BJ (cell line): ENCODE measurements around the gene TLX3. TPM values are rescaled to one million over a fixed set of nuclear protein-coding genes. Genes with fewer than 3 reads are reported as not detected.

Experiments used
- CTCF ChIA-PET: fragments of 350-600 bp; formaldehyde crosslinking; extraction: SDS; loops from one replicate; lab custom pipeline; 2021; ENCODE audit warnings: antibody characterized with exemption, inconsistent platforms; lab: Yijun Ruan, JAX
- POLR2A ChIA-PET: fragments of 300-600 bp; sonication (Branson Sonifier 250); formaldehyde crosslinking; extraction: SDS; loops from one replicate; lab custom pipeline; 2021; ENCODE audit warnings: antibody characterized with exemption; lab: Charles Lee
- DNase-seq: peaks from one replicate; pipeline ENCODE4 v3.0.0-alpha.2; 2011; ENCODE audit warnings: low read depth
- H3K27me3 ChIP-seq: 2 replicates; pipeline ENCODE4 v1.6.0; 2011; ENCODE audit warnings: low read length; ENCODE audit not compliant: control insufficient read depth, insufficient read depth
- H3K36me3 ChIP-seq: 2 replicates; pipeline ENCODE4 v1.5.1; 2011; ENCODE audit warnings: low read length; ENCODE audit not compliant: control insufficient read depth, insufficient read depth
- H3K4me3 ChIP-seq: 2 replicates; pipeline ENCODE4 v1.5.1; 2011; ENCODE audit warnings: low read depth, mild to moderate bottlenecking, control low read depth, low read length
- polyA plus RNA-seq: library from polyadenylated mRNA; depleted of rRNA; stranded (reverse); fragments of >200 nt; gene quantifications from 2 replicates; pipeline ENCODE4 v1.2.3, GENCODE V29; 2011
- TF ChIP-seq, protein P1 (sequence below): IDR thresholded peaks from 2 replicates; pipeline ENCODE4 v1.5.1; 2011; ENCODE audit warnings: low read depth, mild to moderate bottlenecking, control low read depth, inconsistent platforms, low read length, moderate library complexity; ENCODE audit not compliant: insufficient read depth

Gene TLX3
- polyA plus RNA-seq, 1 experiment: not detected

DNA sequence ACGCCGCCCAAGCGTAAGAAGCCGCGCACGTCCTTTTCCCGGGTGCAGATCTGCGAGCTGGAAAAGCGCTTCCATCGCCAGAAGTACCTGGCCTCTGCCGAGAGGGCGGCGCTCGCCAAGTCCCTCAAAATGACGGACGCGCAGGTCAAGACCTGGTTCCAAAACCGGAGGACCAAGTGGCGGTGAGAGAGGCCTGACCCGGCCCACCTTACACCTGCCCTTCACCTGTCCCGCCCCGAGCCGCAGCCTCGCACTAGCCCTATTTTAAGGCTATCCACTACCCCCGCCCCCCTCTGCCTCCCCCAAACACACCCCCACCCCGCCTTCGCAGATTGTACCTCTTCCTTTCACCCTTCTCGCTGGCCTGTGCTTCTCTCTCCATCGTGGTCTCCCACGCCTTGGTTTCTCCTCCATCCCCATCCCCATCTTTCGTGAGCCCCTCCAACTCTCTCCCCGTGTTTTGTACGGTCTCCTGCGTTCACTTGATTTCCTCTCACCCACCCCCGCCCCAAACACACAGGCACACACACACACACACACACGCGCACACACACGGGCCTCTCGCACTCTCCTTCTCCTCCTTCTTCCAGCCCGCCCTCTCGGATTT, 1.3 kb downstream of the TLX3 start:
- CTCF ChIA-PET: interaction anchor here (0.6 kb wide), 1 partner anchor 22 kb away, joined by 3 read pairs; no protein-coding TSS in a partner anchor
- Histone ChIP-seq H3K36me3 (no peaks in the 10 kb centered on the region), H3K27me3 (peaks cover 79% of the 10 kb centered on the region), H3K4me3 (no peak overlapping the region)
- no peak for DNase-seq
- TF ChIP-seq, protein P1, sequence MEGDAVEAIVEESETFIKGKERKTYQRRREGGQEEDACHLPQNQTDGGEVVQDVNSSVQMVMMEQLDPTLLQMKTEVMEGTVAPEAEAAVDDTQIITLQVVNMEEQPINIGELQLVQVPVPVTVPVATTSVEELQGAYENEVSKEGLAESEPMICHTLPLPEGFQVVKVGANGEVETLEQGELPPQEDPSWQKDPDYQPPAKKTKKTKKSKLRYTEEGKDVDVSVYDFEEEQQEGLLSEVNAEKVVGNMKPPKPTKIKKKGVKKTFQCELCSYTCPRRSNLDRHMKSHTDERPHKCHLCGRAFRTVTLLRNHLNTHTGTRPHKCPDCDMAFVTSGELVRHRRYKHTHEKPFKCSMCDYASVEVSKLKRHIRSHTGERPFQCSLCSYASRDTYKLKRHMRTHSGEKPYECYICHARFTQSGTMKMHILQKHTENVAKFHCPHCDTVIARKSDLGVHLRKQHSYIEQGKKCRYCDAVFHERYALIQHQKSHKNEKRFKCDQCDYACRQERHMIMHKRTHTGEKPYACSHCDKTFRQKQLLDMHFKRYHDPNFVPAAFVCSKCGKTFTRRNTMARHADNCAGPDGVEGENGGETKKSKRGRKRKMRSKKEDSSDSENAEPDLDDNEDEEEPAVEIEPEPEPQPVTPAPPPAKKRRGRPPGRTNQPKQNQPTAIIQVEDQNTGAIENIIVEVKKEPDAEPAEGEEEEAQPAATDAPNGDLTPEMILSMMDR: peak; percentile 36
- POLR2A ChIA-PET: no interaction called here

DNA sequence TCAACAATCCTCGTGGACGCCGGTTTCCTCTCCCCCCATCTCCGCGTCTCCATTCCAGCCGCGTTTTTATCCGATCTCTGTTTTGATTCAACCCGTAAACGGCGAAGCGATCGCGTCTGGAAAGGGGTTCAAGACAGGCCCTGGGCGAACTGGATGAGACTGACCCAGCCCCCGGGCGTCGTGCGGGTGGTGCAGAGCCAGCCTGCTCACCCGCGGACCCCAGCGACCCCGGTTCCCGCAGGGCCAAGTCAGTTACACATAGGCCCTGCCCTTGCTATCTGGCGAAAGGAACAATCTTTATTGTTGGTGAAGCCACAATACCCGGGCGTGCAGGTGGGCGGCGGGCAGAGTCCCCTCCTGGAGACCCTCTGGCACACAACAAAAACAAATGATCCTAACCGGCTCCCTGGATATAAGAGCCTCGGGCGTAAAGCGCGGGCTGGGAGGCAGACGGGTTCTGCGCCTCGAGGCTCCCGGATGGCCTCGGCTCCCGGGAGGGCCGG, 1.8 kb downstream of the TLX3 start:
- Histone ChIP-seq H3K36me3 (no peaks in the 10 kb centered on the region), H3K27me3 (peaks cover 80% of the 10 kb centered on the region), H3K4me3 (no peak overlapping the region)
- TF ChIP-seq, protein P1: no peak
- POLR2A ChIA-PET: no interaction called here
- no peak for DNase-seq
- CTCF ChIA-PET: interaction anchor here (1.0 kb wide), 1 partner anchor 11 kb away, joined by 3 read pairs; no protein-coding TSS in a partner anchor

GRCh38 chr5:171311322-171312077, 2.5 kb downstream of the TLX3 start:
- TF ChIP-seq, protein P1: no peak
- Histone ChIP-seq H3K27me3 (peaks cover 81% of the 10 kb centered on the region), H3K36me3 (no peaks in the 10 kb centered on the region), H3K4me3 (no peak overlapping the region)
- no peak for DNase-seq
- CTCF ChIA-PET: interaction anchor here (1.0 to 1.6 kb wide), 2 partner anchors 10 to 11 kb away, joined by 3 to 4 read pairs; no protein-coding TSS in a partner anchor
- POLR2A ChIA-PET: no interaction called here

- peaks cover 80% of the 10 kb centered on the region for H3K27me3 ChIP-seq
- TF ChIP-seq, protein P1: no peak
- H3K36me3 ChIP-seq: no peaks in the 10 kb centered on the region
- CTCF ChIA-PET: interaction anchor here (1.0 to 1.6 kb wide), 3 partner anchors 9 to 25 kb away, joined by 3 to 4 read pairs (median 4); no protein-coding TSS in a partner anchor
- no peak for DNase-seq
- no peak overlapping the region for H3K4me3 ChIP-seq
- POLR2A ChIA-PET: no interaction called here
These were observed 3.3 kb downstream of the TLX3 start for GRCh38 chr5:171312129-171312974.
